ENCODE data around the gene ANXA5.

The ANXA5 gene

DNA sequence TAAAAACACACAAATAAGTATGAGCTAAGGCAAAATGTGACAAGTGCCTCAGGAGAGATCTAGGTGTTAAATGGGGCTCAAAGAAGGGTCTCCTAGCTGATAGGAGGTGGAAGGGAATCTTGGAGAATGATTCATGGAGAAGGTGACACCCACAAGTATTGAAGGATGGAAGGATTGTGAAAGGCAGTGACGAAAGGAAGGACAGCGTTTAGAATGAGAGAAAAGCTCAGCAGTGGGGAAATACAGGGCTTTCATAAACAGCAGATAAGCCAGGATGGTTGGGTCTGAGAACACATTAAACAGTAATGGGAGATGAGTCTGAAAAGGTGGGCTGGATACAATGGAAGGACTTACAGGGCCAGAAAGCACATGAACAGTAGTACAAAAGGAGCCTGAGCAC is 11.5 kb downstream of the ANXA5 start:
- H3K4me1 Mint-ChIP-seq = no peaks in the 10 kb centered on the region
- H3K27me3 Mint-ChIP-seq = no peaks in the 10 kb centered on the region
- peaks cover 22% of the 10 kb centered on the region for H3K36me3 Mint-ChIP-seq (ENCODE audit: insufficient read depth)
- DNase-seq (ENCODE audit: low spot score in 2 of 2) (no peak), ATAC-seq (replicated peaks; ENCODE audit: extremely low read depth, poor library complexity, severe bottlenecking) (no peak)
- no peak overlapping the region for H3K4me3 Mint-ChIP-seq
- no peaks in the 10 kb centered on the region for H3K9me3 Mint-ChIP-seq
- H3K27ac Mint-ChIP-seq (ENCODE audit: low read depth) = no peak overlapping the region

DNA sequence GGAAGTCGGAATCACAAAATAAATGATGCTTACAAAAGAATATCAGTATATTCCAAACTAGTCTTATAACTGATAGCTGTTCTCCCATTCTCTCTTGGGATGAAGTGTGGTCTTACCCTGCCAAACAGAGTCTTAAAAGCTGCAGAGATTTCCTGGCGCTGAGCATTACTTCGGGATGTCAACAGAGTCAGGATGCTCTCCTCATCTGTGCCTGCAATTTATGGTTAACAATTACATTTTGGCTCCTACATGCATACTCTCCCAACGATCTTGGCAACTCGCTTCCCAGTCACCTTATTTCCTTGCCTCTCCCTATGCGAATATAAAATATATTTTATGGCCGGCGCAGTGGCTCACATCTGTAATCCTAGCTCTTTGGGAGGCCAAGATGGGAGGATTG is 12.2 kb downstream of the ANXA5 start:
- no peak overlapping the region for H3K27ac Mint-ChIP-seq (ENCODE audit: low read depth)
- H3K9me3 Mint-ChIP-seq = no peaks in the 10 kb centered on the region
- H3K4me1 Mint-ChIP-seq = no peaks in the 10 kb centered on the region
- no peaks in the 10 kb centered on the region for H3K27me3 Mint-ChIP-seq
- no peak for DNase-seq (ENCODE audit: low spot score in 2 of 2)
- no peak overlapping the region for H3K4me3 Mint-ChIP-seq
- peaks cover 22% of the 10 kb centered on the region for H3K36me3 Mint-ChIP-seq (ENCODE audit: insufficient read depth)
- no peak for ATAC-seq (replicated peaks; ENCODE audit: extremely low read depth, poor library complexity, severe bottlenecking)

DNA sequence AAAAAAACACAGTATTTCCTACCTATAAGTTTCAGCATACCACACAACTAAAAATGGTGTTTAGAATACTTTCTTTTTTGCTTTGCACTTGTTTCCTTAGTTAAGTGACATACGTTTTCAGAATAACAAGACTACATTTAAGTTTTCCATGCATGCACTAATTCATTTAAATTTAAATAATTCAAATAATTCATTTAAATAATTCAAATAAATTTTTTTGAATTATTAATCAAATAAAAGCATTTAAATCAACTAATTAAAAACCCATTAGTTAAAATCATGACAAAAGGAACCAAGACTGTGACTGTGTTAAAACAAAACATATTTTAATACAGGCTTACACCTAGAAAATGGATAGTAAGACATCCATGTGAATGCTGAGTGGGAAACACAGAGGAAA is 12.8 kb downstream of the ANXA5 start:
- ATAC-seq (replicated peaks; ENCODE audit: extremely low read depth, poor library complexity, severe bottlenecking) = no peak
- H3K4me1 Mint-ChIP-seq = no peaks in the 10 kb centered on the region
- no peak overlapping the region for H3K27ac Mint-ChIP-seq (ENCODE audit: low read depth)
- DNase-seq (ENCODE audit: low spot score in 2 of 2) = no peak
- no peaks in the 10 kb centered on the region for H3K9me3 Mint-ChIP-seq
- H3K27me3 Mint-ChIP-seq = no peaks in the 10 kb centered on the region
- peaks cover 24% of the 10 kb centered on the region for H3K36me3 Mint-ChIP-seq (ENCODE audit: insufficient read depth)
- no peak overlapping the region for H3K4me3 Mint-ChIP-seq

DNA sequence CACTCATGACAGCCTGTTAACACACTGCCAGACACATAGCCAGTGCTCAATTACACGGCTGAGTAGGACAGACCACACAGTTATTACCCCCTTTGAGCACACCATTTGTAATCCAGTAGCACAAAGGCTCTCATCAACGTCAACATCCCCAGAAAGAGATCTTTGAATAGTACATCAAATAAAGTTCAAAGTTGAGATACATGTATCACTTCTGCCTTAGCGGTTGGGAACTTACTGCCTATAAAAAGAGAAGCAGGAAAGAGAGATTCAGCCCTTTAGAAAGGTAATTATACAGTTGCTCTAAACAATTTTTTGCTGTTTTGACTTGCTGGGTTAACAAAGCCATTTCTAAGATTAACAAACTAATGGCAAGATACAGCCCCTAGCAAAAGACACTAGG is 16.2 kb downstream of the ANXA5 start:
- Mint-ChIP-seq H3K27ac (ENCODE audit: low read depth) (no peak overlapping the region), H3K4me1 (no peaks in the 10 kb centered on the region), H3K36me3 (ENCODE audit: insufficient read depth) (peaks cover 27% of the 10 kb centered on the region), H3K9me3 (no peaks in the 10 kb centered on the region), H3K4me3 (no peak overlapping the region), H3K27me3 (no peaks in the 10 kb centered on the region)
- no peak for DNase-seq (ENCODE audit: low spot score in 2 of 2)
- no peak for ATAC-seq (replicated peaks; ENCODE audit: extremely low read depth, poor library complexity, severe bottlenecking)

DNA sequence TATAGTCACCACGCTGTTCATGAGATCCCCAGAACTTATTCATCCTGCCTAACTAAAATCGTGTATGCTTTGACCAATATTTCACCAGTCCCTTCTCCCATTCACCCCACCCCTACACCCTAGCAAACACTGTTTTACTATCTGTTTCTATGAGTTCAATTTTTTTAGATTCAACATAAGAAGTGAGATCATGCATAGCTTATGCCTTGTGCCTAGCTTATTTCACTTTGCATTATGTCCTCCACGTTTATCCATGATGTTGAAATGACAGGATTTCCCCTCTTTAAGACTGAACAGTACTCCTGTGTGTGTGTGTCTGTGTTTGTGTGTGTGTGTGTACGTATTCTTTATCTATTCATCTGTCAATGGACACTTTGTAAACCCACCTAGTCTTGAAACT is 16.8 kb downstream of the ANXA5 start:
- Mint-ChIP-seq H3K27me3 (no peaks in the 10 kb centered on the region), H3K4me1 (no peaks in the 10 kb centered on the region), H3K9me3 (no peaks in the 10 kb centered on the region), H3K27ac (ENCODE audit: low read depth) (no peak overlapping the region), H3K4me3 (no peak overlapping the region), H3K36me3 (ENCODE audit: insufficient read depth) (peaks cover 24% of the 10 kb centered on the region)
- DNase-seq (ENCODE audit: low spot score in 2 of 2) (no peak), ATAC-seq (replicated peaks; ENCODE audit: extremely low read depth, poor library complexity, severe bottlenecking) (no peak)

DNA sequence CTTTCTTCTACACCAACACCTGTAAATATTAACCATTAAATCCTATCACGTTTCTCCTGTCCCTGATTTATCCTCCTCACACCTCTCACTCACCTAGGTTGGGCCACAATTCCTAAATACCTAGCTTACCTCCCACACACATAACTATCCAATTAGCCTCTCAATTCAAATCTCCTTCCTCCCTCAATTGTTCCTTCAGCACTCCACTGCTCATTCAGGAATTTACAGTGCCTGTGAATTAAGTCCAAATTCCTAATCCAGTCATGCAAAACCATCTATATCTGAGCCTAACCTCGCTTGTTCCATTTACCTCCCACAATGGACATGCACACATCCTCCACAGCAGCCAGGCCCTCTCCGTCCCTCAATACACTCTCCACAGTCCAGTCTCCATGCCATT is 17.5 kb downstream of the ANXA5 start:
- H3K4me3 Mint-ChIP-seq = no peak overlapping the region
- H3K27ac Mint-ChIP-seq (ENCODE audit: low read depth) = no peak overlapping the region

DNA sequence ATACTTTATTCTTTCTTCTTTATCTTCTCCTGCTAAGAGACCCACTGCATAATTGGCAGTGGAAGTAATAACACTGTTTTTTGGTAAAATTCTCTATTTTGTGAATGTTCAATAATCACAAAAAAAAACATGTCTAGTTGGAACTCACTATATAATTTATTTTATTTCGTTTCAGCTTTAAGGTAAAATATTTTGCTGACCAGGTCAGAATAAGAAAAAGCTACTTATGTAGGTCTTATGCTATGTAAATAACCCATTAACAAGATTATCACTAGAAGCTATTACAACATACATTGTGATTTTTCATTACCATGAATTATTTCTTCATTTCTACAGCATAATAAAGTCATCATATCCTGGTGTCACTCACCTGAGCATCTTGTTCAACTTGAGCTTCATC is 19.3 kb downstream of the ANXA5 start:
- Mint-ChIP-seq H3K27me3 (no peaks in the 10 kb centered on the region), H3K4me3 (no peak overlapping the region), H3K4me1 (no peaks in the 10 kb centered on the region), H3K36me3 (ENCODE audit: insufficient read depth) (peaks cover 18% of the 10 kb centered on the region), H3K9me3 (no peaks in the 10 kb centered on the region), H3K27ac (ENCODE audit: low read depth) (no peak overlapping the region)
- ATAC-seq (replicated peaks; ENCODE audit: extremely low read depth, poor library complexity, severe bottlenecking) (no peak), DNase-seq (ENCODE audit: low spot score in 2 of 2) (no peak)

More for the DNA sequence above, 17.5 kb downstream of the ANXA5 start:
- DNase-seq (ENCODE audit: low spot score in 2 of 2) (no peak), ATAC-seq (replicated peaks; ENCODE audit: extremely low read depth, poor library complexity, severe bottlenecking) (no peak)
- Mint-ChIP-seq H3K9me3 (no peaks in the 10 kb centered on the region), H3K36me3 (ENCODE audit: insufficient read depth) (peaks cover 20% of the 10 kb centered on the region), H3K4me1 (no peaks in the 10 kb centered on the region), H3K27me3 (no peaks in the 10 kb centered on the region)

DNA sequence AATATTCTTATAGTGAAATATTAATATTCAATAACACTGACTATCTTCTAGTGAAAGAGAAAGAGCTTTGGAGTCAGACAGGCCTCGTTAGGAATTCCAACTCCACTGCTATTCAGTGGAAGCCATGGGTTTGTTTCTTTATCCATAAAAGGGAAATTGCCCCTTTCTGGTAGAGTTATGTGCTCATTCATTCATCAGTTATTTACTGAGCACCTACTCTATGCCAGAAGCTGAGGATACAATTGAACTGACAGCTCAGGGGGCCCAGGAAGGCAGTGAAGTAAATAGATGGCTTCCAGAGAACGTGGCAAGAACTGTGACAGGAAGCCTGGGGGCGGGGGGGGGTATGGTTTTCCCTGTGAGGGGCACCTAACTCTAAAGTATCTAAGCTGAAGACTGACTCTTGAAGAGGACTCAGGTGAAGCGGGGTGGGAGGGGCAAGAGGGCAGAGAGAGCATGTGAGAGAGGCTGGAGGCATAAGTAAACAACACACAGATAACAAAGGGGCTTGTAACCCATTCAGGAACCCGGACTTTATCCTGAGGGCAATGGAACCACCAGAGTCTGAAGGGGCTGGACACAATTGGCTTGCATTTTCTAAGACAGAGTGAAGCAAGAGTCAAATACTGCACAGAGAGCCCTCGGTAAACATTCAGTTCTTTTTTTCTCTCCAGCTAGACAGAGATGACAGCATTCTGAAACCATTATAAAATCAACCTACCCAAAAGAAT is 20.3 kb downstream of the ANXA5 start:
- Mint-ChIP-seq H3K27ac (ENCODE audit: low read depth) (no peak overlapping the region), H3K9me3 (no peaks in the 10 kb centered on the region), H3K27me3 (no peaks in the 10 kb centered on the region), H3K4me1 (no peaks in the 10 kb centered on the region), H3K36me3 (ENCODE audit: insufficient read depth) (peaks cover 24% of the 10 kb centered on the region), H3K4me3 (no peak overlapping the region)
- ATAC-seq (replicated peaks; ENCODE audit: extremely low read depth, poor library complexity, severe bottlenecking) = no peak
- no peak for DNase-seq (ENCODE audit: low spot score in 2 of 2)

DNA sequence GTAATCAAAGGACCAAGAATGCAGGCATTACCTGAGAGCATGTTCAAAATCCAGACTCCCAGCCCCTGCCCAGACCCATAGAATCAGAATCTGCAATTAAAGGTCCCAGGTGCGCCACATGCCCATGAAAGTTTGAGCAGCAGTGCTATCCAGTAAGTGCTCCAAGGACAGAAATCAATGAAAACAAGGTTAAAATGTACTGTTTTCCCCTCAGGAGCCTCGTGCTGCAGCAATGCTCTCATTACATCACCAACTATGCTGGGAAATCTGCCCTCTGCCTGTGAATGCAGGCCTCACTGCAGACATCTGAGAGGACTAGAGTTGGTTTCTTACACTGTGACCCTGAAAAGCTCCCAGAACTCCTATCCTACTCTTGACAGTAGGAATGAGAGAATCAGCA is 21.1 kb downstream of the ANXA5 start:
- ATAC-seq (replicated peaks; ENCODE audit: extremely low read depth, poor library complexity, severe bottlenecking) (no peak), DNase-seq (ENCODE audit: low spot score in 2 of 2) (no peak)
- Mint-ChIP-seq H3K36me3 (ENCODE audit: insufficient read depth) (peaks cover 28% of the 10 kb centered on the region), H3K9me3 (no peaks in the 10 kb centered on the region), H3K4me1 (no peaks in the 10 kb centered on the region), H3K27me3 (no peaks in the 10 kb centered on the region), H3K27ac (ENCODE audit: low read depth) (no peak overlapping the region), H3K4me3 (no peak overlapping the region)

DNA sequence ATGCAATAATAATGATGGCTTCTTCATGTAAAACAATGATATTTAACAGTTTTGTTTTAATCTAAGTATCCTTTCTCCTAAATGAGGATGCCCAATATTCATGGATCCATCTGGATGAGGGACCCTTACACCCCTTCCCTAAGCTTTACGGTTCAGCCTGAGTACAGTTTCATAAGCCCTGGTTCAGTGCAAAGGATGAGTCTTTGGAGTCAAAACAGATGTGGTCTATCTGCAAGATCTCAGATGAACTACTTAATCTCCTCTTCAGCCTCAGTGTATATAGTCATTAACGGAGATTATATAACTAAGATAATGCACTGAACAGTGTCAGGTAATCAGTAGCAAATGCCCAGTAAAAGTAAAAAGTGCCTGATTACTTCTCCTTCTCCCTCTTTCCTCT is 22.1 kb downstream of the ANXA5 start:
- ATAC-seq (replicated peaks; ENCODE audit: extremely low read depth, poor library complexity, severe bottlenecking) (no peak), DNase-seq (ENCODE audit: low spot score in 2 of 2) (no peak)
- Mint-ChIP-seq H3K27ac (ENCODE audit: low read depth) (no peak overlapping the region), H3K4me3 (no peak overlapping the region), H3K27me3 (no peaks in the 10 kb centered on the region), H3K36me3 (ENCODE audit: insufficient read depth) (peaks cover 33% of the 10 kb centered on the region), H3K9me3 (no peaks in the 10 kb centered on the region), H3K4me1 (no peaks in the 10 kb centered on the region)

DNA sequence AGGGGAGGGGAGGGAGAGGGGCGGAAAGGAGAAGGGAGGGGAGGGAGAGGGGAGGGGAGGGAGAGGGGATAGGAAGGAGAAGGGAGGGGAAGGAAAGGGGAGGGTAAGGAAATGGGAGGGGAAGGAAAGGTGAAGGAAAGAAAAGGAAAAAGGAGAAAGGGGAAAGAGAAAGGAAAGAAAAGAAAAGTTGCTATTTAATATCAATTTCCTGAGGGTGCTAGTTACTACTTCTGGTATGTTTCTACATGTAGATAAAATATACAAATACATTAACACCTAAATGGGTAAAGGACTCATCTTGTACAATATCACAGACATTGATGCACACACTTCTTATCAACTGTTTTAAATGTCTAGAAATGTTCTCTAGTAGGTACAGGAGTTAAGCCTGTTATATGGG is 22.6 kb downstream of the ANXA5 start:
- DNase-seq (ENCODE audit: low spot score in 2 of 2) (no peak), ATAC-seq (replicated peaks; ENCODE audit: extremely low read depth, poor library complexity, severe bottlenecking) (no peak)
- Mint-ChIP-seq H3K9me3 (no peaks in the 10 kb centered on the region), H3K4me1 (no peaks in the 10 kb centered on the region), H3K36me3 (ENCODE audit: insufficient read depth) (peaks cover 37% of the 10 kb centered on the region), H3K27me3 (no peaks in the 10 kb centered on the region), H3K4me3 (no peak overlapping the region), H3K27ac (ENCODE audit: low read depth) (no peak overlapping the region)

DNA sequence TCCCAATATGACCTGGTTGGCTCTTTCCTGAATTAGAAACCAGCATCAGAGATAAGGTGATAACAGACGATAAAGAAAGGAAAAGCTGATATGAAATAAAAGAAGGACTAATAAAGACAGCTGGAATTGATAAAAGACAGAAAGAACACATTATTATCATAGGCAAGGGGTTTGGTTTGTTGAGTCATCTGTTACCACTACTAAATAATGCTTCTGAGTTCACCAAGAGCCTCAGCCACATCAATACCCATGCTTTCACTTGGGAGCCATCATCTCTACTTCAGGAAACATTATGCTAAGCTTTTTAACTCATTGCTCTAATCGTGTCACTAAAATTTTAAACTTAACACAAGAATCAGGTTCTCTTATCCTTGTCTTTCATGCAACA is 27.6 kb downstream of the ANXA5 start:
- Mint-ChIP-seq H3K9me3 (no peaks in the 10 kb centered on the region), H3K4me1 (no peaks in the 10 kb centered on the region), H3K27ac (ENCODE audit: low read depth) (no peak overlapping the region), H3K4me3 (no peak overlapping the region), H3K36me3 (ENCODE audit: insufficient read depth) (peaks cover 50% of the 10 kb centered on the region), H3K27me3 (no peaks in the 10 kb centered on the region)
- no peak for DNase-seq (ENCODE audit: low spot score in 2 of 2)
- ATAC-seq (replicated peaks; ENCODE audit: extremely low read depth, poor library complexity, severe bottlenecking) = no peak

DNA sequence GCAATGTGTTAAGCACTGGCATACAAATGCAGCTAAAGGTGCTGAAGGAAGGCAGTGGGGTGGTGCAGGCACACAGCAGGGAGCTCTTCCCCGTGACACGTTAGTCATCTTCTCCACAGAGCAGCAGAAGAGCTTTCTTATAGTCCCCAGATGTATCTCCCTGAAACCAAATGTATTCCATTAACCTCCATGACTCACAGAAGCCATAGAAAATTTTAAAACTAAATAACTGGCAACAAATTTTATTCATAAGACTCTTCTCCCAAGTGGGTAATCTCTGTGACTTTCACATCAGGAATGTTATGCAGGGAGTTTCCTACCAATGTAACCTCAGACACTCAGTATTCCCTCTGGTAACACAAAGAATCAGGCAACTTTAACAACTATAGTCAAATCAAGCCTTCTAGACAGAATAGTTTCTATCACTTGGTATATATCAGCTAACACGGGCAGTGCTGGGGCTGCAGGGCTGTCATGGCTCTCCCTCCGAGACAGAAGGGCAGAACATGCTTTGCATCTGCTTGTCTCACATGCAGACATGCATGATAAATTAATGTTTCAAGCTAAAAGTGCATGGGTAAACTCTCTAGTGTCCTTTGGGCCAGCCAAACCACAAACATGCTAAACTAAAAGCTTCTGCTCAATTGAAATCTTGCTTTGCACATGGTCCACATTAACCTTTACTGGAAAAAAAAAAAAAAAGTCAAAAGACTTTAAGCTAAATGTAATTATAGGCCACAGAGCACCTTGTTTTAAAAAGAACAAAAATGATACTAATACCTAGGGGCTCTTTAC is 28.2 kb downstream of the ANXA5 start:
- H3K4me3 Mint-ChIP-seq = no peak overlapping the region
- no peaks in the 10 kb centered on the region for H3K27me3 Mint-ChIP-seq
- H3K4me1 Mint-ChIP-seq = no peaks in the 10 kb centered on the region
- no peaks in the 10 kb centered on the region for H3K9me3 Mint-ChIP-seq
- peaks cover 50% of the 10 kb centered on the region for H3K36me3 Mint-ChIP-seq (ENCODE audit: insufficient read depth)
- ATAC-seq (replicated peaks; ENCODE audit: extremely low read depth, poor library complexity, severe bottlenecking) = no peak
- H3K27ac Mint-ChIP-seq (ENCODE audit: low read depth) = no peak overlapping the region
- DNase-seq (ENCODE audit: low spot score in 2 of 2) = no peak

Data from central memory CD8-positive, alpha-beta T cell (primary cell).